Fibroblast of pulmonary artery (primary cell): Measurements from ENCODE around the gene KATNB1.
"Not testable (repeated sequence)": the region's sequence is repeated elsewhere in the genome, so short reads cannot be mapped to it uniquely, and the experiment has no call there.

Experiments used
- DNase-seq: peaks from one replicate; pipeline ENCODE4 v3.0.0-alpha.2; 2010; ENCODE audit warnings: low read depth
- H3K4me3 ChIP-seq: replicated peaks from 2 replicates; pipeline ENCODE4 v1.5.1; 2011; ENCODE audit warnings: low read depth, mild to moderate bottlenecking, control low read depth, low read length, moderate library complexity
- TF ChIP-seq, protein P1 (sequence below): IDR thresholded peaks from 2 replicates; pipeline ENCODE4 v1.5.1; 2011; ENCODE audit warnings: mild to moderate bottlenecking, control low read depth, low read length, inconsistent platforms; ENCODE audit errors: missing control alignments

KATNB1 gene

DNA sequence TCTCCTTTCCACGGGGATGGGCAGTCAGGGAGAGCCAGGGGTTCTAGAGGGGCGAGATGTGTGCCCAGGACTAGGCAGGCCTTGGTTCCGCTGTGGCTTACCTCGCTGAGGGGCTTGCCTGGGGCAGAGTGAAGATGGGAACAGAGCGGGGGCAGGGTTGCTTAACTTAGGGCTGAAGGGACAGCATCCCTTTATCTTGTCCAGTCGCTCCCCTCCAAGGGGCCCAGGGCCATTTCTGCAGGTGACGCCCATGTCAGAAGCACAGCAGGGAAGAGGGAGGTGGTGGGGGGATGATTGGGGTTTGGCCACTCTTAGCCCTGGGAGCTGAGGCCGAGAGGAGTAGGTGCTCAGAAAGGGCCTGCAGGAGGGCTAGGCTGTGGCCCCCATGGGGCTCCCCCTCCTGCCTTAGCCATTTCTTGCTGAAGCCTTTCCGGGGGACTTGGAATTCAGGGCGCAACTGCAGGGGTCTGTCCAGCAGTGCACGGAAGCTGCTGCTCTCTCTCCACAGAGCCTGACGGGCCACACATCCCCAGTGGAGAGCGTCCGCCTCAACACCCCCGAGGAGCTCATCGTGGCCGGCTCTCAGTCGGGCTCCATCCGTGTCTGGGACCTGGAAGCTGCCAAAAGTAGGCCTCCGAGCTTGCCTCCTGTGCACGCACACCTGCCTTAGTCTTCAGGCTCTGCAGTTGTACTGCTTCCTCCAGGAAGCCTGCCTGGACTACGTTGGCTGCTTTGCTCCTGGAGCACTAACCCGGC is 8.5 kb downstream of the KATNB1 start:
- DNase-seq = no peak
- TF ChIP-seq, protein P1, sequence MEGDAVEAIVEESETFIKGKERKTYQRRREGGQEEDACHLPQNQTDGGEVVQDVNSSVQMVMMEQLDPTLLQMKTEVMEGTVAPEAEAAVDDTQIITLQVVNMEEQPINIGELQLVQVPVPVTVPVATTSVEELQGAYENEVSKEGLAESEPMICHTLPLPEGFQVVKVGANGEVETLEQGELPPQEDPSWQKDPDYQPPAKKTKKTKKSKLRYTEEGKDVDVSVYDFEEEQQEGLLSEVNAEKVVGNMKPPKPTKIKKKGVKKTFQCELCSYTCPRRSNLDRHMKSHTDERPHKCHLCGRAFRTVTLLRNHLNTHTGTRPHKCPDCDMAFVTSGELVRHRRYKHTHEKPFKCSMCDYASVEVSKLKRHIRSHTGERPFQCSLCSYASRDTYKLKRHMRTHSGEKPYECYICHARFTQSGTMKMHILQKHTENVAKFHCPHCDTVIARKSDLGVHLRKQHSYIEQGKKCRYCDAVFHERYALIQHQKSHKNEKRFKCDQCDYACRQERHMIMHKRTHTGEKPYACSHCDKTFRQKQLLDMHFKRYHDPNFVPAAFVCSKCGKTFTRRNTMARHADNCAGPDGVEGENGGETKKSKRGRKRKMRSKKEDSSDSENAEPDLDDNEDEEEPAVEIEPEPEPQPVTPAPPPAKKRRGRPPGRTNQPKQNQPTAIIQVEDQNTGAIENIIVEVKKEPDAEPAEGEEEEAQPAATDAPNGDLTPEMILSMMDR = no peak
- no peak overlapping the region for H3K4me3 ChIP-seq

DNA sequence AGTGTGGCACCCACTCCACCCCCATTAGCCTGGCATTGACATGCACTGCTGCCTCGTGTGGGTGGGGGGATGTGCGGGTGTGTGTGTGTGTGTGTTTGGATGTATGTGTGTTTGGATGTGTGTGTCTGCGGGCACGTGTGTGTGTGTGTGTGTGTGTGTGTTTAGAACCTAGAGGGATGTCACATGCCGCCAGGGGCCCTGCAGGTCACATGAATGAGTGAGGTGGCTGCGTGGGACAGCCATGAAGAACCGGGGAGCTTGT is 9.0 kb downstream of the KATNB1 start:
- H3K4me3 ChIP-seq = no peak overlapping the region
- no peak for DNase-seq
- TF ChIP-seq, protein P1 = no peak

DNA sequence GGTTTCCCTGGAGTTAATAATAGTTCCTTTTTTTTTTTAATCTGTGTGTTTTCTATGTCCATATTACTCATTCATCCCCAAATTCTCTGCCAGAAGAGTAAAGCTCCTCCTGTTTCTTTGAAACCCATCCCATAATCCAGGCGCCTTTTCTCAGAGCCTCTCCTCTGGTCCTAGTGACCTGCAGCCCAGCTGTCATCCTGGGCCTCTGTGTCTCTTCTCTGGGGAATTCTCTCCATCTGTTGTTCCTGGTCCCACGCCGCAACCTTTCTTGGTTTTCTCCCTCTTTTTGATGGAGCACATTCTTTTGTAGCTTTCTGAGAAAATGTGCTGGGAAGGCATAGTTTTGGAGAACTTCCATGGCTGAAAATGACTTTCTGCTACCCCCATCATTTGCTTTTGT is 10.2 kb downstream of the KATNB1 start:
- H3K4me3 ChIP-seq = no peak overlapping the region
- TF ChIP-seq, protein P1 = no peak
- DNase-seq = no peak

DNA sequence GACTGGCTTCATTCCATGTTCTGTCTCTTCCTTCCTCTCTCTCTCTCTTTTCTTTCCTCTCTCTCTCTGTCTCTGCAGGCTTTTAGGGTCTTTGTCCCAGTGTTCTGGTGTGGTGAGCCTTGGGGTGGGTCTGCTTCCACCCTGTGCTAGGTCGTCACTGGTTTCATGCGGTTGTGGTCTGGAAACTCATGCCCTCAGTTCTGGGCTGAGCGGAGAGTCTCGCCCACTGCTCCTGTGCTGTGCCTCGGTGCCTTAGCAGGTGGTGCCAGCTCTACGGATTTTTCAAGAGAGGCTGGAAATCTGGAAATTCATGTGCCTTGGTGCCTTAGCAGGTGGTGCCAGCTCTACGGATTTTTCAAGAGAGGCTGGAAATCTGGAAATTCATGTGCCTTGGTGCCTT is 10.7 kb downstream of the KATNB1 start:
- DNase-seq = not testable (repeated sequence)

DNA sequence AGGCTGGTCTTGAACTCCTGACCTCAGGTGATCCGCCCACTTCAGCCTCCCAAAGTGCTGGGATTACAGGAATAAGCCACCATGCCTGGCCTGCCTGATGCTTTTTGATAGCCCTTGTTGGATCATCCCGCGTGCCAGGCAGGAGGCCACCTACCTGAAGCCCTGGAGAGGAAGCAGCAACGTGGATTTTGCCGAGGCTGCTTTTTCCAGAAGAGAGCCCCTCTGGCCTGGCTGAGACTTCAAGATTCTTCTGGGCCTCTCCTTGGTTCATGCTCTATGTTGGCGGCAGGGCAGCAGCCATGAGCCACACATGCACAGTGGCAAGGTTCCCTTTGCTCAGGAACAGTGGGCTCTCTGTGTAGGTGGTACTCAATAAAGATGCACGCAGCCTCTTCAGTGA is 11.5 kb downstream of the KATNB1 start:
- no peak for DNase-seq
- no peak overlapping the region for H3K4me3 ChIP-seq
- TF ChIP-seq, protein P1 = no peak

More for the DNA sequence above, 10.7 kb downstream of the KATNB1 start:
- H3K4me3 ChIP-seq = not testable (repeated sequence)

DNA sequence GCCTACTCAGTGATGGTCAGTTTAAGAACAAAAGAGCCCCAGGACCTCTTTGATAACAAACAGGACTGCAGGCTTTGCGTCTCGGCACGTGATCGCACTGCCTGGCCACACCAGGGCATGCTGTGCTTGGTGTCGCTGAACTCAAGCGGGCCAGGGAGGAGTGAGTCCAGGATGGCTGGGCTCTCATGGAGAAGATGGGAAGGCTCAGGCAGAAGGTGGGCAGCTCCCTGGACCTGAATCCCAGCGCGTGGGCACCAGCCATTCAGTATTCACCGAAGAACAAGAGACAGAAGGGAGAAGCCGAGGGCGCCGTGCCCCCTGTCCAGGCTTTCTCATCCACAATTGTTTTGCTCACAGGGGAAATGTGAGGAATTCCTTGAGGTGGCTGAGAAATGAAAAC is 11.9 kb downstream of the KATNB1 start:
- TF ChIP-seq, protein P1 = no peak
- no peak for DNase-seq
- no peak overlapping the region for H3K4me3 ChIP-seq

DNA sequence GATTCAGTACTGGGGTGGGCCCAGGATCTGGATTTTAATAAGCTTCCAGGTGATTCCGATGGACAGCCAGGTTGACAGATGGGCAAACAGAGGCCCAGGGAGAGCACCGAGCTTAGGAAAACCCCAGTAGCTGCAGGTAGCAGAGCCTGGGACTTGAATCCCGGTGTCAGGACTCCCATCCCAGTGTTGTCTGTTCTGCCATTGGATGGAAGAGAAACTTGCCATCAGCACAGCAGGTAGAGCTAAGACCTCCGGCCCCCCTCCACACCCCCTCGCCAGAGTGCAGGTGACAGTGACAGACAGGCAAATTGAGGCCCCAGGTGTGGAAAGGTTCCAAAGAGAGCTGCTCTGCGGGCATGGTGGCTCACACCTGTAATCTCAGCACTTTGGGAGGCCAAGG is 12.4 kb downstream of the KATNB1 start:
- TF ChIP-seq, protein P1 = no peak
- no peak for DNase-seq
- H3K4me3 ChIP-seq = no peak overlapping the region
